MM.1S (cell line): ENCODE data around the gene CD8B.
"Not testable (repeated sequence)": the region's sequence is repeated elsewhere in the genome, so short reads cannot be mapped to it uniquely, and the experiment has no call there.

ENCODE experiments used
- CTCF ChIP-seq: fragments of 300-600 bp; sonication (generic); IDR thresholded peaks from 2 replicates; pipeline ENCODE4 v1.5.1; 2016; ENCODE audit warnings: antibody characterized with exemption, low read length, mixed read lengths
- EZH2 ChIP-seq: fragments of 300-600 bp; sonication (generic); optimal IDR thresholded peaks from 2 replicates; pipeline ENCODE3; 2017; ENCODE audit warnings: low read depth, mild to moderate bottlenecking, antibody characterized with exemption, low read length, mixed read lengths
- EZH2phosphoT487 ChIP-seq: fragments of 300-600 bp; sonication (generic); IDR thresholded peaks from 2 replicates; pipeline ENCODE4 v1.6.1; 2018; ENCODE audit warnings: antibody characterized with exemption, low read length

- TF ChIP-seq CTCF, EZH2, EZH2phosphoT487: not testable (repeated sequence)
Measured at GRCh38 chr2:86870941-86871340, 9.3 kb upstream of the CD8B start.
